ENCODE results near the gene RPS25. TPM values are rescaled to one million over a fixed set of nuclear protein-coding genes. Genes with fewer than 3 reads are reported as not detected.

The RPS25 gene
- total and polyA plus RNA-seq, 4 donors: 451 to 1,390 (median 695) TPM

- peak in 1 of 6 donors; percentile 15 for DNase-seq (ENCODE audit: low read depth in 4 of 6, low spot score in 6 of 6)
- under 1% methylated on average over 42 of the region's 48 CpGs for WGBS (ENCODE audit: insufficient coverage)
- Histone ChIP-seq H3K4me3 (ENCODE audit: low read depth, low read length) (peak overlapping the region; percentile 73), H3K4me1 (ENCODE audit: control insufficient read depth, insufficient read depth, low read length) (peaks cover 21% of the 10 kb centered on the region), H3K9me3 (ENCODE audit: control insufficient read depth, insufficient read depth, low read length) (no peaks in the 10 kb centered on the region), H3K27me3 (ENCODE audit: control insufficient read depth, insufficient read depth, low read length) (no peaks in the 10 kb centered on the region), H3K36me3 (ENCODE audit: control insufficient read depth, insufficient read depth, low read length) (peaks cover 43% of the 10 kb centered on the region), H3K27ac (ENCODE audit: low read depth, low read length) (peak overlapping the region; percentile 73)
Measured at GRCh38 chr11:119056421-119056999, 38.4 kb upstream of the RPS25 start.

GRCh38 chr11:119055901-119056300, 37.8 kb upstream of the RPS25 start:
- 20% methylated on average over 4 of the region's 6 CpGs for WGBS (ENCODE audit: insufficient coverage)
- Histone ChIP-seq H3K27me3 (ENCODE audit: control insufficient read depth, insufficient read depth, low read length) (no peaks in the 10 kb centered on the region), H3K27ac (ENCODE audit: low read depth, low read length) (peak overlapping the region; percentile 4), H3K36me3 (ENCODE audit: control insufficient read depth, insufficient read depth, low read length) (peaks cover 45% of the 10 kb centered on the region), H3K4me1 (ENCODE audit: control insufficient read depth, insufficient read depth, low read length) (peaks cover 21% of the 10 kb centered on the region), H3K9me3 (ENCODE audit: control insufficient read depth, insufficient read depth, low read length) (no peaks in the 10 kb centered on the region), H3K4me3 (ENCODE audit: low read depth, low read length) (peak overlapping the region; percentile 73)
- peak in 2 of 6 donors; percentile 9 to 15 for DNase-seq (ENCODE audit: low read depth in 4 of 6, low spot score in 6 of 6)

GRCh38 chr11:119054418-119054817, 36.3 kb upstream of the RPS25 start:
- WGBS (ENCODE audit: insufficient coverage): 99% methylated on average over 8 of the region's 10 CpGs
- no peak overlapping the region for H3K27ac ChIP-seq (ENCODE audit: low read depth, low read length)
- H3K27me3 ChIP-seq (ENCODE audit: control insufficient read depth, insufficient read depth, low read length): no peaks in the 10 kb centered on the region
- H3K9me3 ChIP-seq (ENCODE audit: control insufficient read depth, insufficient read depth, low read length): no peaks in the 10 kb centered on the region
- peaks cover 56% of the 10 kb centered on the region for H3K36me3 ChIP-seq (ENCODE audit: control insufficient read depth, insufficient read depth, low read length)
- no peak for DNase-seq (ENCODE audit: low read depth in 4 of 6, low spot score in 6 of 6)
- H3K4me3 ChIP-seq (ENCODE audit: low read depth, low read length): no peak overlapping the region
- peaks cover 21% of the 10 kb centered on the region for H3K4me1 ChIP-seq (ENCODE audit: control insufficient read depth, insufficient read depth, low read length)

- Histone ChIP-seq H3K4me3 (ENCODE audit: low read depth, low read length) (no peak overlapping the region), H3K36me3 (ENCODE audit: control insufficient read depth, insufficient read depth, low read length) (peaks cover 77% of the 10 kb centered on the region), H3K27ac (ENCODE audit: low read depth, low read length) (no peak overlapping the region), H3K27me3 (ENCODE audit: control insufficient read depth, insufficient read depth, low read length) (no peaks in the 10 kb centered on the region), H3K9me3 (ENCODE audit: control insufficient read depth, insufficient read depth, low read length) (no peaks in the 10 kb centered on the region), H3K4me1 (ENCODE audit: control insufficient read depth, insufficient read depth, low read length) (peaks cover 14% of the 10 kb centered on the region)
- 92% methylated on average over 20 of the region's 23 CpGs for WGBS (ENCODE audit: insufficient coverage)
- no peak for DNase-seq (ENCODE audit: low read depth in 4 of 6, low spot score in 6 of 6)
Measured at GRCh38 chr11:119052163-119052814, 34.1 kb upstream of the RPS25 start.

- Histone ChIP-seq H3K36me3 (ENCODE audit: control insufficient read depth, insufficient read depth, low read length) (peaks cover 84% of the 10 kb centered on the region), H3K4me3 (ENCODE audit: low read depth, low read length) (no peak overlapping the region), H3K4me1 (ENCODE audit: control insufficient read depth, insufficient read depth, low read length) (peaks cover 14% of the 10 kb centered on the region), H3K9me3 (ENCODE audit: control insufficient read depth, insufficient read depth, low read length) (no peaks in the 10 kb centered on the region), H3K27ac (ENCODE audit: low read depth, low read length) (no peak overlapping the region), H3K27me3 (ENCODE audit: control insufficient read depth, insufficient read depth, low read length) (no peaks in the 10 kb centered on the region)
- 87% methylated on average over 9 of the region's 17 CpGs for WGBS (ENCODE audit: insufficient coverage)
- DNase-seq (ENCODE audit: low read depth in 4 of 6, low spot score in 6 of 6): no peak
Measured at GRCh38 chr11:119051440-119052162, 33.5 kb upstream of the RPS25 start.

GRCh38 chr11:119049081-119049480, 30.9 kb upstream of the RPS25 start:
- no peaks in the 10 kb centered on the region for H3K4me1 ChIP-seq (ENCODE audit: control insufficient read depth, insufficient read depth, low read length)
- peaks cover 93% of the 10 kb centered on the region for H3K36me3 ChIP-seq (ENCODE audit: control insufficient read depth, insufficient read depth, low read length)
- no peak for DNase-seq (ENCODE audit: low read depth in 4 of 6, low spot score in 6 of 6)
- no peak overlapping the region for H3K27ac ChIP-seq (ENCODE audit: low read depth, low read length)
- H3K4me3 ChIP-seq (ENCODE audit: low read depth, low read length): no peak overlapping the region
- WGBS (ENCODE audit: insufficient coverage): 96% methylated on average over 7 of the region's 7 CpGs
- no peaks in the 10 kb centered on the region for H3K9me3 ChIP-seq (ENCODE audit: control insufficient read depth, insufficient read depth, low read length)
- no peaks in the 10 kb centered on the region for H3K27me3 ChIP-seq (ENCODE audit: control insufficient read depth, insufficient read depth, low read length)

- Histone ChIP-seq H3K27ac (ENCODE audit: low read depth, low read length) (no peak overlapping the region), H3K4me1 (ENCODE audit: control insufficient read depth, insufficient read depth, low read length) (no peaks in the 10 kb centered on the region), H3K4me3 (ENCODE audit: low read depth, low read length) (no peak overlapping the region), H3K27me3 (ENCODE audit: control insufficient read depth, insufficient read depth, low read length) (no peaks in the 10 kb centered on the region), H3K36me3 (ENCODE audit: control insufficient read depth, insufficient read depth, low read length) (peaks cover 89% of the 10 kb centered on the region), H3K9me3 (ENCODE audit: control insufficient read depth, insufficient read depth, low read length) (no peaks in the 10 kb centered on the region)
- WGBS (ENCODE audit: insufficient coverage): 93% methylated on average over 7 of the region's 9 CpGs
- no peak for DNase-seq (ENCODE audit: low read depth in 4 of 6, low spot score in 6 of 6)
Measured at GRCh38 chr11:119048644-119049043, 30.5 kb upstream of the RPS25 start.

GRCh38 chr11:119047205-119047604, 29.1 kb upstream of the RPS25 start:
- Histone ChIP-seq H3K27ac (ENCODE audit: low read depth, low read length) (no peak overlapping the region), H3K27me3 (ENCODE audit: control insufficient read depth, insufficient read depth, low read length) (no peaks in the 10 kb centered on the region), H3K4me1 (ENCODE audit: control insufficient read depth, insufficient read depth, low read length) (no peaks in the 10 kb centered on the region), H3K9me3 (ENCODE audit: control insufficient read depth, insufficient read depth, low read length) (no peaks in the 10 kb centered on the region), H3K36me3 (ENCODE audit: control insufficient read depth, insufficient read depth, low read length) (peaks cover 75% of the 10 kb centered on the region), H3K4me3 (ENCODE audit: low read depth, low read length) (no peak overlapping the region)
- DNase-seq (ENCODE audit: low read depth in 4 of 6, low spot score in 6 of 6): no peak
- WGBS (ENCODE audit: insufficient coverage): 96% methylated on average over 6 of the region's 6 CpGs

GRCh38 chr11:119046489-119046888, 28.3 kb upstream of the RPS25 start:
- DNase-seq (ENCODE audit: low read depth in 4 of 6, low spot score in 6 of 6): no peak
- Histone ChIP-seq H3K27ac (ENCODE audit: low read depth, low read length) (no peak overlapping the region), H3K27me3 (ENCODE audit: control insufficient read depth, insufficient read depth, low read length) (no peaks in the 10 kb centered on the region), H3K36me3 (ENCODE audit: control insufficient read depth, insufficient read depth, low read length) (peaks cover 67% of the 10 kb centered on the region), H3K4me1 (ENCODE audit: control insufficient read depth, insufficient read depth, low read length) (no peaks in the 10 kb centered on the region), H3K9me3 (ENCODE audit: control insufficient read depth, insufficient read depth, low read length) (no peaks in the 10 kb centered on the region), H3K4me3 (ENCODE audit: low read depth, low read length) (no peak overlapping the region)
- 99% methylated on average over 6 of the region's 6 CpGs for WGBS (ENCODE audit: insufficient coverage)

Data from spinal cord (tissue), 10 donors.